H1 (cell line): ENCODE measurements around the gene NELFB. TPM values are rescaled to one million over a fixed set of nuclear protein-coding genes. Genes with fewer than 3 reads are reported as not detected.

Experiments
- CTCF ChIA-PET: fragments of 300-600 bp; sonication (Branson Sonifier 250); formaldehyde crosslinking; loops from one replicate; lab custom pipeline; 2021; ENCODE audit not compliant: partially characterized antibody; lab: Charles Lee
- POLR2A ChIA-PET: fragments of 300-600 bp; sonication (Branson Sonifier 250); formaldehyde crosslinking; loops from one replicate; lab custom pipeline; 2021; ENCODE audit warnings: inconsistent platforms; ENCODE audit not compliant: partially characterized antibody; lab: Charles Lee
- DNase-seq, 2 experiments: peaks; one replicate each; pipeline versions ENCODE4 v3.0.0 to v3.0.0-alpha.2; 2010 to 2022; ENCODE audit warnings: low spot score in 2 of 2, low read depth in 1 of 2, mixed read lengths in 1 of 2
- FAIRE-seq: peaks from 2 replicates; lab custom pipeline; 2011; peaks lifted over from hg19 to GRCh38; lab: Jason Lieb, UNC
- H2AFZ ChIP-seq: 2 replicates; pipeline ENCODE4 v1.8.1; 2012; ENCODE audit warnings: low read length, inconsistent platforms
- H2AK5ac ChIP-seq: 2 replicates; pipeline ENCODE4 v1.6.1; 2013; ENCODE audit warnings: low read depth, low read length
- H2BK120ac ChIP-seq: replicated peaks from 2 replicates; pipeline ENCODE3; 2013; ENCODE audit warnings: low read depth, low read length, inconsistent platforms
- H2BK12ac ChIP-seq: 2 replicates; pipeline ENCODE4 v1.6.1; 2013; ENCODE audit warnings: low read depth, low read length
- H2BK15ac ChIP-seq: 2 replicates; pipeline ENCODE4 v1.6.1; 2013; ENCODE audit warnings: low read length
- H2BK20ac ChIP-seq: 2 replicates; pipeline ENCODE4 v1.6.1; 2013; ENCODE audit warnings: low read length
- H2BK5ac ChIP-seq: 2 replicates; pipeline ENCODE4 v1.6.1; 2013; ENCODE audit warnings: low read depth, low read length
- H3K14ac ChIP-seq: 2 replicates; pipeline ENCODE4 v1.6.1; 2013; ENCODE audit warnings: inconsistent platforms; ENCODE audit not compliant: insufficient read length
- H3K18ac ChIP-seq: 2 replicates; pipeline ENCODE4 v1.6.1; 2013; ENCODE audit warnings: low read length; ENCODE audit errors: extremely low read depth
- H3K23ac ChIP-seq: 2 replicates; pipeline ENCODE4 v1.6.1; 2013; ENCODE audit warnings: inconsistent platforms; ENCODE audit not compliant: insufficient read length
- H3K23me2 ChIP-seq: 2 replicates; pipeline ENCODE4 v1.6.1; 2013; ENCODE audit warnings: low read depth, low read length
- H3K27ac ChIP-seq: 2 replicates; pipeline ENCODE4 v1.6.1; 2011; ENCODE audit warnings: low read depth, low read length, inconsistent platforms
- H3K27me3 ChIP-seq, 4 experiments: replicated peaks in 1 of 4; 1 replicate in 1 of 4; 2 replicates in 3 of 4; pipeline versions ENCODE4 v1.6.1 to v1.8.1; 2011 to 2013; ENCODE audit warnings: low read length in 3 of 4, mild to moderate bottlenecking in 3 of 4, inconsistent platforms in 2 of 4, mixed read lengths in 2 of 4, moderate library complexity in 1 of 4; ENCODE audit not compliant: control insufficient read depth in 3 of 4, insufficient read depth in 3 of 4; ENCODE audit errors: extremely low read depth in 1 of 4
- H3K36me3 ChIP-seq, 4 experiments: 2 replicates each; pipeline versions ENCODE4 v1.6.1 to v1.8.1; 2011 to 2013; ENCODE audit warnings: mild to moderate bottlenecking in 4 of 4, low read length in 3 of 4, moderate library complexity in 2 of 4, control low read depth in 1 of 4, inconsistent platforms in 1 of 4; ENCODE audit not compliant: insufficient read depth in 4 of 4, control insufficient read depth in 2 of 4
- H3K4ac ChIP-seq: replicated peaks from 2 replicates; pipeline ENCODE3; 2013; ENCODE audit warnings: low read length, low read depth, mixed read lengths, inconsistent platforms; ENCODE audit not compliant: insufficient read length
- H3K4me1 ChIP-seq, 4 experiments: replicated peaks in 1 of 4; 1 replicate in 1 of 4; 2 replicates in 3 of 4; pipeline versions ENCODE4 v1.6.1 to v1.8.1; 2011 to 2013; ENCODE audit warnings: low read length in 3 of 4, inconsistent platforms in 2 of 4, mixed read lengths in 1 of 4; ENCODE audit not compliant: insufficient read depth in 4 of 4, control insufficient read depth in 3 of 4
- H3K4me2 ChIP-seq, 2 experiments: 2 replicates each; pipeline versions ENCODE4 v1.6.1 to v1.8.1; 2011 to 2013; ENCODE audit warnings: low read depth in 2 of 2, low read length in 2 of 2, control low read depth in 1 of 2, inconsistent platforms in 1 of 2, mild to moderate bottlenecking in 1 of 2; ENCODE audit not compliant: insufficient read depth in 1 of 2
- H3K4me3 ChIP-seq, 4 experiments: fragments of 200-600, 300-600 bp in 1 of 4; sonication (generic), shearing (Covaris generic), sonication (Bioruptor Twin) in 1 of 4; 2 replicates each; pipeline versions ENCODE4 v1.5.1 to v1.8.1; 2011 to 2016; ENCODE audit warnings: low read length in 4 of 4, low read depth in 3 of 4, control low read depth in 2 of 4, inconsistent platforms in 2 of 4, mild to moderate bottlenecking in 2 of 4, mixed read lengths in 1 of 4, moderate library complexity in 1 of 4; ENCODE audit not compliant: insufficient read depth in 2 of 4; ENCODE audit errors: extremely low read depth in 1 of 4
- H3K56ac ChIP-seq: replicated peaks from 2 replicates; pipeline ENCODE3; 2013; ENCODE audit warnings: low read depth, mild to moderate bottlenecking, mixed read lengths, low read length, inconsistent platforms; ENCODE audit not compliant: insufficient read length
- H3K79me1 ChIP-seq: 2 replicates; pipeline ENCODE4 v1.6.1; 2013; ENCODE audit warnings: low read depth, low read length, control low read depth
- H3K79me2 ChIP-seq, 2 experiments: 2 replicates each; pipeline versions ENCODE4 v1.6.1 to v1.8.1; 2012 to 2013; ENCODE audit warnings: low read length in 2 of 2, mild to moderate bottlenecking in 2 of 2, inconsistent platforms in 1 of 2; ENCODE audit not compliant: insufficient read depth in 2 of 2, control insufficient read depth in 1 of 2
- H3K9ac ChIP-seq, 4 experiments: replicated peaks in 1 of 4; 1 replicate in 1 of 4; 2 replicates in 3 of 4; pipeline versions ENCODE4 v1.6.1 to v1.8.1; 2011 to 2013; ENCODE audit warnings: low read depth in 3 of 4, low read length in 3 of 4, control low read depth in 2 of 4, mild to moderate bottlenecking in 2 of 4, moderate library complexity in 2 of 4, inconsistent platforms in 1 of 4; ENCODE audit errors: extremely low read depth in 1 of 4
- H3K9me3 ChIP-seq, 2 experiments: 2 replicates each; pipeline versions ENCODE4 v1.6.1 to v1.8.1; 2012 to 2013; ENCODE audit warnings: mild to moderate bottlenecking in 2 of 2, moderate library complexity in 2 of 2, control low read depth in 1 of 2, inconsistent platforms in 1 of 2, low read depth in 1 of 2, low read length in 1 of 2, mixed read lengths in 1 of 2; ENCODE audit not compliant: insufficient read depth in 2 of 2
- H4K20me1 ChIP-seq, 2 experiments: replicated peaks in 1 of 2; 2 replicates each; pipeline versions ENCODE3 to v1.8.1; 2011 to 2013; ENCODE audit warnings: inconsistent platforms in 2 of 2, low read length in 2 of 2, mild to moderate bottlenecking in 1 of 2; ENCODE audit not compliant: insufficient read depth in 2 of 2, control insufficient read depth in 1 of 2
- H4K5ac ChIP-seq: 2 replicates; pipeline ENCODE4 v1.6.1; 2013; ENCODE audit warnings: low read length, low read depth, mixed read lengths, inconsistent platforms; ENCODE audit not compliant: insufficient read length
- H4K8ac ChIP-seq: 2 replicates; pipeline ENCODE4 v1.8.0; 2013; ENCODE audit warnings: mild to moderate bottlenecking, moderate library complexity, low read length, inconsistent platforms; ENCODE audit not compliant: insufficient read depth; ENCODE audit errors: extremely low read depth
- H4K91ac ChIP-seq: replicated peaks from 2 replicates; pipeline ENCODE3; 2013; ENCODE audit warnings: low read length, mixed read lengths, inconsistent platforms; ENCODE audit not compliant: insufficient read length
- BACH1 ChIP-seq: IDR thresholded peaks from 2 replicates; pipeline ENCODE4 v1.6.1; 2012; ENCODE audit warnings: low read length, improper control_type of control experiment
- KDM4A ChIP-seq: IDR thresholded peaks from one replicate; pipeline ENCODE4 v1.7.1; 2012; ENCODE audit warnings: low read depth, mild to moderate bottlenecking, moderate library complexity, low read length, inconsistent platforms; ENCODE audit not compliant: severe bottlenecking
- RBBP5 ChIP-seq: IDR thresholded peaks from 2 replicates; pipeline ENCODE4 v1.7.1; 2012; ENCODE audit warnings: low read depth, mild to moderate bottlenecking, inconsistent platforms, low read length, moderate library complexity, borderline replicate concordance
- SIN3A ChIP-seq, 2 experiments: IDR thresholded peaks in 1 of 2; conservative IDR thresholded peaks in 1 of 2; 2 replicates each; pipeline ENCODE4 v1.6.1; 2011 to 2012; ENCODE audit warnings: low read length in 2 of 2, improper control_type of control experiment in 1 of 2, low read depth in 1 of 2, mild to moderate bottlenecking in 1 of 2
- WGBS, 2 experiments: shearing (Covaris generic) in 1 of 2; methylation state at CpG; one replicate each; pipeline versions ENCODE4 v1.1.6 to v1.1.7; 2013 to 2015; ENCODE audit warnings: low lambda C conversion rate in 2 of 2, mixed read lengths in 2 of 2, inconsistent platforms in 1 of 2, low coverage in 1 of 2, missing lambda C conversion rate in 1 of 2; ENCODE audit not compliant: insufficient replicate concordance in 2 of 2, insufficient coverage in 1 of 2, insufficient read length in 1 of 2; ENCODE audit errors: extremely low coverage in 1 of 2, missing lambda C conversion rate in 1 of 2; 5-methylcytosine and 5-hydroxymethylcytosine counted together
- polyA plus RNA-seq, 7 experiments: library from polyadenylated mRNA; depleted of rRNA in 3 of 7; stranded (reverse) in 5 of 7; unstranded in 2 of 7; fragments of >200 nt in 5 of 7; fragments of 200-250 nt in 2 of 7; gene quantifications; 1 replicate in 5 of 7; 2 replicates in 1 of 7; 4 replicates in 1 of 7; pipeline versions ENCODE4 v1.2.1 to v1.2.3, GENCODE V29; 2011 to 2013; ENCODE audit warnings: missing spikeins in 2 of 7, mixed read lengths in 2 of 7
- total RNA-seq: library from RNA; stranded (reverse); fragmentation: NEBNext Ultra II Directional; extraction: Animal tissue kit (Norgen Biotek cat#: 25700); gene quantifications from 2 replicates; pipeline ENCODE4 v1.2.1, GENCODE V29; 2021

The NELFB gene
- total and polyA plus RNA-seq, 2 of the 8 experiments (the other 6 are each of a cell fraction or from before 2014, with no cell fraction given), result 57.6 to 78.0 TPM

DNA sequence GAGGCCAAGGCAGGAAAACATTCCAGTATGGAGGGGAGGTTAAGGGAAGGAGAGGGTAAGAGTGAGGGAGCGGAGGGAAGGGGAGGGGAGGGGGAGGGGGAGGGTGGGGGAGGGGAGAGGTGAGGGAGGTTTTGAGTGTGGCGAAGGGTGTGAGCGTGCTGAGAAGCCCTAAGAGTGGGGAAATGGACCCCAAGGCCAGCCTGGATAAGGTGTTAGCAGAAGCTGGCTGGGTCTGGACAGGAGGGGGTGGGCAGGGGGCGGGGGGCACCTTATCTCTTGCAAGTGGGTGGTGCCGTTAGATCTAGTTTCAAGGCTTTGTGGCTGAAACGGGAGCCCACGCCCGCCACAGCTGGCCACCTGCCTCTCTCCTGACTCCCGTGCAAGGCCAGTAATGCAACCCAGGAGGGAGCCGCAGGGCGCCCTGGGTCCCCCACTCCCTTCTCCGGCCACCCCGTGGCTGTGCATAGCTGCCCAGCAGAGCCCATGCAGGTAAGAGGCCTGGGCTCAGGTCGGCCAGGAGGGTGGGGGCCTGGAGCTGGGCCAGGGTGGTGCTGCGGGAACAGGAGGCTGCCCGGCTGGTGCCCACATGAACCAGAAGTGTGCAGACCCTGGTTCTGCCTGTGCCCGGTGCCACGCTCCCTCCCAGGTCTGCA is 27.1 kb upstream of the NELFB start:
- no peak overlapping the region for H3K27ac ChIP-seq
- H3K18ac ChIP-seq, result no peak overlapping the region; the same call in 1 of the 2 replicates
- ChIA-PET CTCF (interaction anchor here (0.9 to 20.2 kb wide), 28 partner anchors 11 to 199 kb away, joined by 3 to 204 read pairs (median 4); partner anchors contain the start of genes ANAPC2, LRRC26, NPDC1 and SAPCD2), POLR2A (interaction anchor here (1.1 to 69.9 kb wide), 7 partner anchors 11 to 111 kb away, joined by 3 to 1462 read pairs (median 5); partner anchors contain the start of genes ANAPC2, NDOR1, NELFB and SSNA1)
- H4K5ac ChIP-seq, result peak overlapping the region; percentile 62
- no peak overlapping the region for H4K8ac ChIP-seq
- H3K36me3 ChIP-seq, result no peaks in the 10 kb centered on the region
- H3K4me3 ChIP-seq, result no peak overlapping the region
- no peaks in the 10 kb centered on the region; a peak in 1 of 7 replicates for H3K27me3 ChIP-seq
- H3K14ac ChIP-seq, result no peak overlapping the region
- H3K4me1 ChIP-seq, result peaks cover 0 to 17% (median 6%) of the 10 kb centered on the region in 4 experiments; a peak in 5 of 7 replicates
- H2AK5ac ChIP-seq, result no peak overlapping the region
- peak overlapping the region in 1 of 2 experiments; percentile 50; a peak in 1 of 4 replicates for H3K4me2 ChIP-seq
- no peak overlapping the region for H4K91ac ChIP-seq
- H3K23me2 ChIP-seq, result peaks cover 6% of the 10 kb centered on the region; the same call in 1 of the 2 replicates
- no peak overlapping the region for H2AFZ ChIP-seq
- H2BK5ac ChIP-seq, result no peak overlapping the region
- TF ChIP-seq SIN3A (conservative IDR thresholded peaks at IDR 0.05 in 1 of 2, IDR thresholded peaks at IDR 0.05 in 1 of 2; ENCODE audit: low read depth in 1 of 2, low read length in 2 of 2) (no peak), BACH1 (no peak), KDM4A (peak; percentile 18), RBBP5 (0 out of 2 replicates have a peak, but pooled peaks have one; percentile 40)
- WGBS, 2 experiments, result 80% methylated on average over 12 of the region's 18 CpGs; no CpG with 5 or more reads in 1 of the 2 experiments
- no peak overlapping the region for H3K9ac ChIP-seq
- H3K9me3 ChIP-seq, result no peaks in the 10 kb centered on the region
- H3K56ac ChIP-seq, result no peak overlapping the region
- peaks cover 0 to 1% of the 10 kb centered on the region in 2 experiments for H4K20me1 ChIP-seq
- H3K79me2 ChIP-seq, result no peaks in the 10 kb centered on the region
- no peak overlapping the region for H3K4ac ChIP-seq
- H2BK120ac ChIP-seq, result no peak overlapping the region
- H3K23ac ChIP-seq, result no peak overlapping the region
- H3K79me1 ChIP-seq, result no peaks in the 10 kb centered on the region
- H2BK12ac ChIP-seq, result no peak overlapping the region
- H2BK15ac ChIP-seq, result no peak overlapping the region
- H2BK20ac ChIP-seq, result no peak overlapping the region
- FAIRE-seq, result no peak
- no peak for DNase-seq
